Spleen (tissue), 11 donors: Measurements from ENCODE around the gene SNX27. TPM values are rescaled to one million over a fixed set of nuclear protein-coding genes. Genes with fewer than 3 reads are reported as not detected.
A peak's percentile ranks its signal among the peaks of the same experiment; 100 is the strongest.

ENCODE experiments used
- DNase-seq: peaks from one replicate; pipeline ENCODE4 v3.0.0-alpha.2; 2020
- H3K27ac ChIP-seq, 8 donors: fragments of 200-600 bp; sonication (generic) in 7 of 8; 1 replicate in 4 of 8; 2 replicates in 4 of 8; pipeline versions ENCODE4 v1.5.0 to v1.8.0; 2016 to 2021; ENCODE audit warnings: inconsistent platforms in 4 of 8, mild to moderate bottlenecking in 4 of 8, moderate library complexity in 1 of 8
- H3K27me3 ChIP-seq, 7 donors: fragments of 200-600 bp; sonication (generic) in 6 of 7; replicated peaks in 1 of 7; 1 replicate in 4 of 7; 2 replicates in 3 of 7; pipeline versions ENCODE4 v1.5.0 to v1.8.0; 2016 to 2021; ENCODE audit warnings: inconsistent platforms in 3 of 7, mild to moderate bottlenecking in 1 of 7
- H3K36me3 ChIP-seq, 6 donors: fragments of 200-600 bp; sonication (generic) in 5 of 6; 1 replicate in 4 of 6; 2 replicates in 2 of 6; pipeline versions ENCODE4 v1.5.0 to v1.8.0; 2016 to 2021; ENCODE audit warnings: inconsistent platforms in 2 of 6
- H3K4me1 ChIP-seq, 6 donors: fragments of 200-600 bp; sonication (generic) in 5 of 6; 1 replicate in 3 of 6; 2 replicates in 3 of 6; pipeline versions ENCODE4 v1.5.0 to v1.8.0; 2016 to 2021; ENCODE audit warnings: inconsistent platforms in 3 of 6
- H3K4me3 ChIP-seq, 8 donors: fragments of 200-600 bp; sonication (generic) in 7 of 8; 1 replicate in 4 of 8; 2 replicates in 4 of 8; pipeline versions ENCODE4 v1.5.0 to v1.8.0; 2016 to 2021; ENCODE audit warnings: inconsistent platforms in 4 of 8, mild to moderate bottlenecking in 4 of 8, moderate library complexity in 2 of 8
- H3K9me3 ChIP-seq, 8 donors: fragments of 200-600 bp; sonication (generic) in 7 of 8; 1 replicate in 4 of 8; 2 replicates in 4 of 8; pipeline versions ENCODE4 v1.5.0 to v1.8.0; 2016 to 2021; ENCODE audit warnings: inconsistent platforms in 4 of 8
- CTCF ChIP-seq, 11 experiments: fragments of 200-600 bp in 7 of 11; fragments of 450-650 bp in 4 of 11; sonication (generic) in 4 of 11; IDR thresholded peaks in 8 of 11; conservative IDR thresholded peaks in 3 of 11; 1 replicate in 7 of 11; 2 replicates in 4 of 11; pipeline versions ENCODE4 v1.4.0 to v1.8.0; 2016 to 2021; ENCODE audit warnings: antibody characterized with exemption in 11 of 11, inconsistent platforms in 4 of 11, mild to moderate bottlenecking in 1 of 11
- POLR2A ChIP-seq, 3 donors: fragments of 450-650 bp; IDR thresholded peaks; one replicate each; pipeline ENCODE4 v1.5.1; 2017; ENCODE audit warnings: antibody characterized with exemption in 3 of 3, mild to moderate bottlenecking in 1 of 3
- POLR2AphosphoS5 ChIP-seq, 3 donors: sonication (generic); formaldehyde crosslinking; IDR thresholded peaks; one replicate each; pipeline ENCODE4 v1.5.1; 2017; ENCODE audit warnings: antibody characterized with exemption in 3 of 3
- WGBS, 5 donors: extraction: QIAGEN DNeasy Blood & Tissue Kit in 3 of 5; methylation state at CpG; one replicate each; pipeline versions ENCODE4 v1.1.5 to v1.1.7; 2013 to 2018; 5-methylcytosine and 5-hydroxymethylcytosine counted together
- intact Hi-C: fragments of 100-400 bp; cut with DNase I; formaldehyde crosslinking; loops from one replicate; pipeline ENCODE4 v1.15.0; 2023; ENCODE audit warnings: low total_unique reads
- polyA plus RNA-seq, 3 donors: library from polyadenylated mRNA; stranded (reverse); fragments of 200-250 nt; gene quantifications; one replicate each; pipeline ENCODE4 v1.2.1, GENCODE V29; 2013
- total RNA-seq, 7 donors: library from RNA; depleted of rRNA in 3 of 7; stranded (reverse); fragments of >200 nt in 3 of 7; fragmentation: NEBNext Ultra II Directional in 4 of 7; extraction: Animal tissue kit (Norgen Biotek cat#: 25700) in 4 of 7; gene quantifications; one replicate each; pipeline versions ENCODE4 v1.1.0 to v1.2.1, GENCODE V29; 2016 to 2021
- donor health status: healthy with polysubstance abuse.
- donor health status: DM: no; HTN: no; CAD: no; lungs with moderate emphysema.
- donor health status: DM: no; HTN: no; CAD: no.
- donor health status: Bipolar disorder and iron deficiency.
- donor health status: healthy.
- donor health status: DM: no; HTN: no; CAD: no.
- donor health status: DM: yes; HTN: yes; CAD: no.

SNX27 gene
- total and polyA plus RNA-seq, 10 donors = 3.1 to 69.6 (median 48.3) TPM

DNA sequence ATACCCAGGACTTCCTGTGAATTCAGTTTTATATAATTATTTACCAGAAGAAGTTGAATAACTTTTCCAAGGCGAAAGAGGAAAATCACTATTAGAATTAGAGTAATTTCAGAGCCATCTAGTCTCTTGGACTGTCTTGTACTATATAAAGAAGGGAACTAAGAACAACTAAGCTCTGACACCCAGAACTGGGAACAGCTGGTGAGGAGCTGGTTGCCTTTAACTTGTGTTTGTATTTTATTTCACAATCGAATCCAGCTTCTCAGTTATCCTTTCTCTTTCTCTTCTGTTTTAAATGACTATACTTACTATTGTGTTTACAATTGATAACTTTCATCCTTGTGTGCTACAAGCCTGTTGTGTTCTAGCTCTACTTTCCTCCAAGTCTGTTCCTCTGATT is 8.4 kb downstream of the SNX27 start:
- DNase-seq = no peak
- Histone ChIP-seq H3K4me3 (no peak overlapping the region), H3K36me3 (peaks cover 0 to 21% (median 0%) of the 10 kb centered on the region in 6 donors), H3K4me1 (peaks cover 0 to 79% (median 46%) of the 10 kb centered on the region in 6 donors), H3K9me3 (no peaks in the 10 kb centered on the region), H3K27me3 (no peaks in the 10 kb centered on the region), H3K27ac (peak overlapping the region in 7 of 8 donors; percentile 16 to 75 (median 42))
- no peak for TF ChIP-seq POLR2A (IDR thresholded peaks at IDR 0.05)
- TF ChIP-seq CTCF (IDR thresholded peaks at IDR 0.05 in 8 of 11, conservative IDR thresholded peaks at IDR 0.05 in 3 of 11) = no peak
- no peak for TF ChIP-seq POLR2AphosphoS5 (IDR thresholded peaks at IDR 0.05)
- WGBS, 5 donors = 47 to 71% (median 64%) methylated on average over 2 of the region's 2 CpGs
- intact Hi-C loops = no loop called here

DNA sequence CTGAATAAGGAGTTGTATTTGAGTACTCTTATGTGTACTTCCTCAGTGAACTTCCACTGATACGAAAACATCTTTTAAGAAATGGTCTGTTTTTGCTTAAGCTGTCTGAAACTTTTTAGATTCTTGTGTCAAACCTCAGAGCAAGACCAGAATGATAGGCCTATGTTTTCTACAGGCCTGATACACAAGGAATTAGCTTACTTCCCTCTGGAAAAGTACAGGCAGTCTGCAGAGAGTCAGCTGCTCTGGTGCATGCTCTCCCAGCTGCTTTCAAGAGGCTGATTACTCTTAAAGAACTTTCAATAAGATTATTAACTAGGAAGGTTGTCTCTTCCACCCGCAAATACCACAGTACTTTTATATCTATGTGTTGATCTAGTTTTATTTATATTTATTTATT is 9.5 kb downstream of the SNX27 start:
- Histone ChIP-seq H3K9me3 (no peaks in the 10 kb centered on the region), H3K27me3 (no peaks in the 10 kb centered on the region), H3K4me1 (peaks cover 0 to 68% (median 36%) of the 10 kb centered on the region in 6 donors), H3K4me3 (no peak overlapping the region), H3K36me3 (peaks cover 0 to 21% (median 0%) of the 10 kb centered on the region in 6 donors), H3K27ac (peak overlapping the region in 5 of 8 donors; percentile 16 to 75 (median 53))
- intact Hi-C loops = no loop called here
- TF ChIP-seq POLR2AphosphoS5 (IDR thresholded peaks at IDR 0.05) (no peak), CTCF (IDR thresholded peaks at IDR 0.05 in 8 of 11, conservative IDR thresholded peaks at IDR 0.05 in 3 of 11) (no peak), POLR2A (IDR thresholded peaks at IDR 0.05) (no peak)
- DNase-seq = no peak
- 55 to 73% (median 64%) methylated on average over 2 of the region's 2 CpGs for WGBS, 5 donors

GRCh38 chr1:151624783-151625182 is 12.9 kb downstream of the SNX27 start:
- Histone ChIP-seq H3K9me3 (no peaks in the 10 kb centered on the region), H3K27me3 (no peaks in the 10 kb centered on the region), H3K27ac (no peak overlapping the region), H3K4me3 (no peak overlapping the region), H3K4me1 (peaks cover 0 to 34% (median 17%) of the 10 kb centered on the region in 6 donors), H3K36me3 (peaks cover 0 to 31% (median 0%) of the 10 kb centered on the region in 6 donors)
- DNase-seq = no peak
- intact Hi-C loops = no loop called here
- 97 to 99% (median 98%) methylated on average over 3 of the region's 3 CpGs for WGBS, 5 donors
- TF ChIP-seq POLR2AphosphoS5 (IDR thresholded peaks at IDR 0.05) = no peak
- TF ChIP-seq CTCF (IDR thresholded peaks at IDR 0.05 in 8 of 11, conservative IDR thresholded peaks at IDR 0.05 in 3 of 11) = no peak
- TF ChIP-seq POLR2A (IDR thresholded peaks at IDR 0.05) = no peak

GRCh38 chr1:151626740-151627334 is 15.0 kb downstream of the SNX27 start:
- H3K4me1 ChIP-seq = peaks cover 0 to 13% (median under 1%) of the 10 kb centered on the region in 6 donors
- TF ChIP-seq CTCF (IDR thresholded peaks at IDR 0.05 in 8 of 11, conservative IDR thresholded peaks at IDR 0.05 in 3 of 11) (no peak), POLR2AphosphoS5 (IDR thresholded peaks at IDR 0.05) (no peak), POLR2A (IDR thresholded peaks at IDR 0.05) (no peak)
- no peaks in the 10 kb centered on the region for H3K9me3 ChIP-seq
- H3K4me3 ChIP-seq = no peak overlapping the region
- no peaks in the 10 kb centered on the region for H3K27me3 ChIP-seq
- peaks cover 0 to 31% (median 0%) of the 10 kb centered on the region in 6 donors for H3K36me3 ChIP-seq
- intact Hi-C loops = no loop called here
- no peak overlapping the region for H3K27ac ChIP-seq
- 92 to 96% (median 94%) methylated on average over 3 of the region's 3 CpGs for WGBS, 5 donors
- no peak for DNase-seq
